ENCODE data around the gene BRWD1.

BRWD1 gene

GRCh38 chr21:39326607-39327307 lies 13.3 kb upstream of the BRWD1 start:
- no peak for DNase-seq

- DNase-seq, result no peak
These were observed 12.0 kb upstream of the BRWD1 start for GRCh38 chr21:39325458-39325857.

GRCh38 chr21:39321424-39321823 lies 8.0 kb upstream of the BRWD1 start:
- no peak for DNase-seq

GRCh38 chr21:39319814-39320332 lies 6.4 kb upstream of the BRWD1 start:
- DNase-seq, result no peak

- DNase-seq, result no peak
These were observed 5.9 kb upstream of the BRWD1 start for GRCh38 chr21:39319251-39319756.

DNA sequence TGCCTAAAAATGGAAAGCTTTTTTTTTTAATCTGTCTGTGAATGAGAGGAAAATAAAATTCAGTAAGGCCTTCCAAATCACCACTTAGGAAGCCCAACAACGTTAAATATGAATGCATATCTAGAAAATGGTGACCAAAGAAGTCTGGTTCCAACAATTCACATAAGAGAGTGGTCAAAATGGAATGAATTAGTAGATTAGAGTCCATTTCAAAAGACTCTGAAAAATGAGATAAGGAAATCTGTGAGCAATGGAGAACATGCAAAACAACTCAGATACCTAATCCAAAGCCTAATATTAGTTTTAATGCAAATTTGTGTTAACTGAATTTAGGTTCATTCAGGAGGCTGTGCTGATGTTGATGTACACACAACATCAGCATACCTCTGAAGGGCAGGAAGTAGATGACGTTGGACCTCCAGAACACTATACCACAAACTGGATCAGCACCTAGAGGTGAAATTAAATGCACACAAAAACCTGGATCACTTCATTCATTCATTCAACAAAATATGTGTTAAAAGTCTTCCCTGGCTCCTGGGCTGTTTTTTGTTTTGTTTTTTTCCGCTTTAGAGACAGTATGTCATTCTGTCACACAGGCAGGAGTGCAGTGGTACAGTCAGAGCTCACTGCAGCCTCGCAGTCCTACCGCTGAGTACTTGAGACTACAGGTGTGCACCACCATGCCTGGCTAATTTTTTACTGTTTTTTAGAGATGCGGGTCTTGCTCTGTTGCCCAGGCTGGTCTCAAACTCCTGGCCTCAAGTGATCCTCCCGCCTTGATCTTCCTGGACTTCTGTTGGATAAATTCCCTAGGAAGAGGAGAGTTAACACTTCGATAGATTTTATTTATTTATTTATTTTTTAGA lies 4.9 kb upstream of the BRWD1 start:
- DNase-seq, result no peak

GRCh38 chr21:39317134-39318090 lies 4.0 kb upstream of the BRWD1 start:
- DNase-seq, result no peak

- no peak for DNase-seq
These were observed 3.3 kb upstream of the BRWD1 start for GRCh38 chr21:39316729-39317128.

DNA sequence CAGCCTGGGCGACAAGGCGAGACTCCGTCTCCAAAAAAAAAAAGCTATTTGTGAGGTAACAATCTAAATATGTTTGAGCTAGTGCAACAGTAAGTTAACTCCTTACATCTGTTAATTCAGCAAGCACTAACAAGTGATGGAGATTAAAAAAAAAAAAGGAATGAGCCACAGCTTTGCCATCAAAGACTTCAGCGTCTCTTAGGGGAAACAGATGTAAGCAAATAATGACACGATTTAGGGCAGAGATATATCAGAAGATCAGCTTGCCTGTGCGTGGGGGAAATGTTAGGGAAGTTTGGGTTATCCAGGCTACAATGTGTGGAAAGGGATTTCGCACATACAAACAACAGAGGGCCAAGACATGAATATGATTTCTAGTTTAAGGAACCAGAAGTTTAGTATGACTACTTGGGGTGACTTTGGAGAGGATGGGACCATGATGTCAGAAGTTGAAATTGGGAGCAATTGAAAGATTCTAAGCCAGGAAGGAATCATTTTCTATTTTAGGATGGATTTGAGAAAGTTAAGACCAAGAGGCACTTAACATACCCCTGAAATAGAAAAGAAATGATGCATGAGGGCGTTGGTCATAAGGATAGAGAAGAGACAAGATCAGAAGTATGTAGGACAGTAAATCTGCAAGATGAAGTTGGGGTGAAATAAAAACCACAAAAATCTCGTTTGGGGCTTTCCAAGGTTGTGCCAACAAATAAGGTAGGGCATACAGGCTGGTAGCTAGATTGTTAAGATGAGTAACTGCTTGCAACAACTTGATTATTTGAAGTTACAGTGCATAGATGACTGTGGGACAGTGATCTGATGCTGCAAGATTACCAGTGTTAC lies 2.4 kb upstream of the BRWD1 start:
- DNase-seq, result no peak

DNA sequence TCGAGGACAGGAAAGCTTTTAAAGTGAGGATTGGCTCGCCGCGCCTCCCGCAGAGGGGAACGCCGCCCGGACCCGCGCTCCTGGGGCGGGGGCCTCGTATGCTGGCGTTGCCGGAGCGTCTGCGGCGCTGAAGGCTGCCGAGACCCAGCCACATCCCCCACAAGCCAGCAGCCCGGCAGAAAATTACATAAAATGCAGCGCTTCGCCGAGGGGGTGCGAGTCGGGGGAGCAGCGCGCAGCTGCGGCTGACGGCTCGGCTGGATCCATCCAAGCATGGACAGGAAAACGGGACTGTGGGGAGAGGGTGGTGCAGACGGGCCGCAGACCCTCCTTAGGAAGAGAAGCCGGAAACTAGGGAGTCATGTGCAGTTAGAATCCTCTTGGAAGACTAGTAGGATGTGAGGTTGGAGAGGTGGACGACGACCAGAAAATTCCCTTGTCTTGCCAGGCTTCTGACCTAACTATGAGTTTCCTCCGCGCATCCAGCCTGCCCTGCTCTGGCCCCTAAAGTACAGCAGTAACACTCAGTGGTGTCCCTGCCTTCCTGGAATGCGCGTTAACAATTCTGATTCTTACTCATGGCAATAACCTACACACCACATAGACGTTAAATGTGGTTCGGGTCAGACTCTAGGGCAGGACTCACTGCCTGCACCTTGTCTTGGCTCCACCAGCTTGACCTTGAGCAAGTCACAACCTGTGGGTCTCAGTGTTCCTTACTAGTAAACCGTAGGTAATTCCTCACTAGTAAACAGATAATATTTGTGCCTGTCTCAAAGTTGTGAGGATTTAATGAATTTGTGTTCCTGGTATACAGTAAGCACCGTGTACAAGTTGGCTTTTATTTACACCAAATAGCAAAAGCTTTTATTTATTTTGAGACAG lies 953 bp upstream of the BRWD1 start:
- peak; percentile 66 for DNase-seq

- no peak for DNase-seq
These were observed 326 bp downstream of the BRWD1 start for GRCh38 chr21:39313042-39313570.

DNA sequence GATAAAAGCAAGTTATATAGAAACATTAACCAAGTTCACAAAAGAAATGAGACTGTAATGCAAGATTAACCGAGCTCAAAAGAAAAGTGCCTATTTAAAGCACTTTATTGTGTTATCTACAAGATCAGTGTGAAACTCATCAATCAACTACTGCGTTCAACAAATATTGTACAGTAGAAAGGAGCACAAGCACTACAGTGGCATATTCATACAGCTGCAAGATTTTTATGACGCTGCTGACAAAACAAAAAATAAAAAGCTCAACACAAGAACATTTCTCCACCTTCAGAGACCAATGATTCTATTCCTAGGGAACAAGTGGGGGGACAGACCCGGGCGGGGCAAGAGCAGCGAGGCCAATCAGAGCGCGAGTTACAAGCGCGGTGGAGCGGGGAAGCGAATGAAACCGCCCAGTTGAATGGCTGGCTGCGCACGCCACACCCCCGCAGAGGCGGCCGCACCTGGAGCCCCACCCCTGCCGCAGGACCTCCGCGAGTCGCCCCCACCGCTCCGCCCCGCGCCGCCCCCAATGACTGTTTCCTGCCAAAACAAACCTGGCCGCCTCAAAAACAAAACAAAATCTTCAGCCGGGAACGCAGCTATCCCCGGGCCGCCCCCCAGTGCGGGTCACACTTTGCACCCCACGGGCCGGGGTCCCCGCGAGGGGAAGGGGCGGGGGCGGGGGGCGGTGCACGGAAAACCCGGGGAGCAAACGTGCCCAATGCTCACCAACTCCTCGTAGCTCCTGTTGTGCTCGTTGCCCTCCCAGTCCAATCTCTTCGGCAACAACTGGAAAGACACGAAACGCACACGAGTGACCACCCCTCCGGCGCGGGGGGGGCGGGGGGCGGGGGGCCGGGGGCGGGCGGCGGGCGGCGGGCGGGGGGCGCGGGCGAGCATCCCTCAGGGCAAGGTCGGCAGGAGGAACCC lies 1.1 kb downstream of the BRWD1 start:
- DNase-seq, result peak; percentile 83

- DNase-seq, result no peak
These were observed 2.3 kb downstream of the BRWD1 start for GRCh38 chr21:39311164-39311563.

DNA sequence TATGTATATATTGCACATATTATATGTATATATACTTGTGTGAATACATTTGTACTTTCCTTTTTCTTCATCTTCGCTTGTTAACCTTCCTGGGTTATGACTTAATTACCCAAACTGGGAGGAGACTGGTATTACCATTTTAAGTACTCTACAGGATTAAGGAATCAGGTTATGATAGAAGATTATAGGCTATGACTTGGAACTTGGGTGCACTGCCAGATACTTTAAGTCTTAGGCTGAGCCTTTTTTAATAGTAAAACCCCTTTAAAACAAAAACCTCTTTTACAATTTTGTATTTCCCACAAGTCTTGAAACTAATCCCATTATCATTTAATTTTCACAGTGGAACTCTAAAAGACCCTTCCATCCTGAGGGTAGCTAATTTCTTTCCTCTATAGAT lies 6.0 kb downstream of the BRWD1 start:
- no peak for DNase-seq

GRCh38 chr21:39300587-39300986 lies 12.8 kb downstream of the BRWD1 start:
- DNase-seq, result no peak

DNA sequence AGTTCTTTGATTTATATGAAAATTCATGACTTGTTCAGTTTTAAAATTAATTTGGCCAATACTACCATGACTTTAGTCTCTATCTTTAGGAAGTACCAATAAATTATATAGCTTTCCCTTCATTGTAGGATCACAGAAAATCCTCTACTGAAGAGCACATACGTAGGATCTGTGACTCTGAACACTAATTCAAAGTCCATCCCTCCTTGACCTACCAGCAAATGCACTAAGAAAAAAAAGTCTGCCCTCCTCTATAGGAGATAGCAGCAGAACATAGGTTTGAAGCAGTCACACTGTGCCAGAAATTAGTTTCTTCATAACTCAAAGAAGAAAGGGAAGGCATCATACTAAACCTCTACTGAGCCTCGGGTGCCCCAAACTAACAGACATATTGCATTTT lies 16.5 kb downstream of the BRWD1 start:
- no peak for DNase-seq

DNA sequence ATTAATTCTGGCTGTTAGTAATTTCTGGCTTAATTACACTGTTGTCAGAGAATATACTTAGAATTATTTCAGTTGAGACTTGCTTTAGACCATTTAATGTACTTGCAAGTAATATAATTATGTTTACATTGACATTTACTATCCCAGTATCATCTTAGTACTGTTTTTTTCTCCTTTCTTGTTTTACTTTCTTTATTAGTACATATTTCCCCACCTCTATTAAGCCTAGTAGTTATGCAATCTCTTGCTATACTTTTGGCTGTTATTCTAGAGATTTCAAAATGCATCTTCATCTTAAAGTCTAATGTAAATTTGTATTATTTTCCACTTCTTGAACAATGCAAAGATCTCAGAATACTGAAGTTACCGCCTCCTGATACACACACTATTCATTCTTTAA lies 24.4 kb downstream of the BRWD1 start:
- DNase-seq, result no peak

DNA sequence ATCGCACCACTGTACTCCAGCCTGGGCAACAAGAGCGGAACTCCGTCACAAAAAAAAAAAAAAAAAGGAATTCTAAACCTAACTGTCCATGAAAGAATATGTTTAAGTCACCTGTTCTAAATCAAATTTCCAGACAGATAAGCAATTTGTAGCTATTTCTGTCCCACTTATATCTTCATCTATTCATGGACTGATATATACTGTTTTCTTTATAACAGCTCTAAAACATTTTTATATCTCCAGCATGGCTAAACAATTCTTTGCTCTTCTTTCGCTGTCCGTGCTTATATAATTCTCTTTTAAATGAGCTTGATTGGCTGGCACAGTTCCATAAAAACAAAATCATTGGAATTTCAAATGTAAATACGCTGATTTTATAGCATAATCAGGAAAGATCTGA lies 30.5 kb downstream of the BRWD1 start:
- DNase-seq, result no peak

DNA sequence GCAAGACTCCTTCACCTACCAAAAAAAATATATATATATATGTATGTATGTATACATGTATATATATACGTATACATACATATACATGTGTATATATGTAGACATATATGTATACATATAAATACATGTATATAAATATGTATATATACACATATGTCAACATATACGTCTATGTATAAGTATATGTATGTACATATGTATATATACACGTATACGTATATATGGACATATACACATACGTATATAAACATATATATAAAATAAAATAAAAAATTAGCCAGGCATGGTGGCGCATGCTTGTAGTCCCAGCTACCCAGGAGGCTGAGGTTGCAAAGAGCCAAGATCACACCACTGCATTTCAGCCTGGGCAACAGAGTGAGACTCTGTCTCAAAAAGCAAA lies 31.6 kb downstream of the BRWD1 start:
- DNase-seq, result no peak

All from HCEC 1CT (cell line).